PC-3 (cell line): ENCODE measurements around the gene MRAP.

Experiments used
- CTCF ChIP-seq: fragments of 300-600 bp; sonication (generic); conservative IDR thresholded peaks from 2 replicates; pipeline ENCODE4 v1.5.1; 2017; ENCODE audit warnings: antibody characterized with exemption, low read depth, mild to moderate bottlenecking, low read length
- EZH2 ChIP-seq: fragments of 300-600 bp; sonication (generic); IDR thresholded peaks from one replicate; pipeline ENCODE4 v1.6.1; 2017; ENCODE audit warnings: antibody characterized with exemption, mild to moderate bottlenecking, low read length; ENCODE audit not compliant: unreplicated experiment

- no peak for TF ChIP-seq EZH2
- no peak for TF ChIP-seq CTCF
Measured at GRCh38 chr21:32303385-32303784, 4.7 kb downstream of the MRAP start.
